ENCODE results near the gene DEFB126.

The DEFB126 gene

GRCh38 chr20:137668-138490 lies 4.5 kb upstream of the DEFB126 start:
- Histone ChIP-seq H3K4me3 (ENCODE audit: low read depth, low read length) (no peak overlapping the region), H3K36me3 (ENCODE audit: control insufficient read depth in 2 of 2, insufficient read depth in 1 of 2, low read length in 2 of 2) (no peaks in the 10 kb centered on the region), H3K4me1 (ENCODE audit: control insufficient read depth, insufficient read depth, low read length) (no peaks in the 10 kb centered on the region), H3K27ac (ENCODE audit: extremely low read depth, low read depth, low read length) (no peak overlapping the region), H3K9me3 (ENCODE audit: control insufficient read depth, insufficient read depth, low read depth, low read length) (no peaks in the 10 kb centered on the region)
- CTCF ChIA-PET, result interaction anchor here (0.6 to 2.2 kb wide), 11 partner anchors 8 to 617 kb away, joined by 3 to 14 read pairs (median 3); partner anchors contain the start of gene TRIB3
- POLR2A ChIA-PET, result no interaction called here
- TF ChIP-seq ZNF518A (tag by site-specific recombination; conservative IDR thresholded peaks at IDR 0.05; ENCODE audit: low read depth) (peak; percentile 44), ZNF248 (tag by site-specific recombination; IDR thresholded peaks at IDR 0.05) (no peak), FEZF1 (tag by site-specific recombination; IDR thresholded peaks at IDR 0.05) (no peak), ZBTB8A (tag by site-specific recombination; IDR thresholded peaks at IDR 0.05) (no peak), ZNF473 (tag by site-specific recombination; IDR thresholded peaks at IDR 0.05) (no peak), TRIM28 (IDR thresholded peaks at IDR 0.05; ENCODE audit: borderline replicate concordance, low read length) (0 out of 2 replicates have a peak, but pooled peaks have one; percentile 44), ZSCAN5A (tag by site-specific recombination; IDR thresholded peaks at IDR 0.05) (peak; percentile 57; the same call in 1 of the 2 replicates), ZNF280C (tag by site-specific recombination; IDR thresholded peaks at IDR 0.05) (no peak), ZNF26 (tag by site-specific recombination; IDR thresholded peaks at IDR 0.05) (peak; percentile 44; the same call in 1 of the 2 replicates), ZSCAN30 (tag by site-specific recombination; IDR thresholded peaks at IDR 0.05) (no peak), SP7 (tag by site-specific recombination; IDR thresholded peaks at IDR 0.05) (0 out of 2 replicates have a peak, but pooled peaks have one; percentile 20), ZNF654 (tag by site-specific recombination; IDR thresholded peaks at IDR 0.05; ENCODE audit: low read depth) (peak; percentile 23; the same call in 1 of the 2 replicates)

- ChIA-PET CTCF (interaction anchor here (1.6 kb wide), 1 partner anchor 8 kb away, joined by 6 read pairs; no protein-coding TSS in a partner anchor), POLR2A (no interaction called here)
- Histone ChIP-seq H3K4me1 (ENCODE audit: control insufficient read depth, insufficient read depth, low read length) (no peaks in the 10 kb centered on the region), H3K36me3 (ENCODE audit: control insufficient read depth in 2 of 2, insufficient read depth in 1 of 2, low read length in 2 of 2) (no peaks in the 10 kb centered on the region), H3K9me3 (ENCODE audit: control insufficient read depth, insufficient read depth, low read depth, low read length) (no peaks in the 10 kb centered on the region), H3K4me3 (ENCODE audit: low read depth, low read length) (no peak overlapping the region), H3K27ac (ENCODE audit: extremely low read depth, low read depth, low read length) (no peak overlapping the region)
- TF ChIP-seq REST (tag by site-specific recombination; IDR thresholded peaks at IDR 0.05), result no peak
- TF ChIP-seq HOXC10 (CRISPR knock-in tag; IDR thresholded peaks at IDR 0.05), result no peak
- TF ChIP-seq ZNF529 (tag by site-specific recombination; IDR thresholded peaks at IDR 0.05; ENCODE audit: insufficient replicate concordance), result no peak
- no peak for TF ChIP-seq PATZ1 (tag by site-specific recombination; IDR thresholded peaks at IDR 0.05)
- TF ChIP-seq ZNF571 (tag by site-specific recombination; IDR thresholded peaks at IDR 0.05), result no peak
Measured at GRCh38 chr20:145877-146276, 3.5 kb downstream of the DEFB126 start.

All from HEK293 (cell line).